HG02623 (cell line): ENCODE data around the gene UMODL1.

Source experiments
- ATAC-seq: cut with Tn5 transposase; IDR thresholded peaks from one replicate; pipeline ENCODE4 v1.9.1; 2021; ENCODE audit warnings: moderate library complexity; ENCODE audit not compliant: unreplicated experiment

Gene UMODL1

GRCh38 chr21:42182713-42183371, 111.7 kb downstream of the UMODL1 start:
- ATAC-seq = no peak

GRCh38 chr21:42183374-42184266, 112.5 kb downstream of the UMODL1 start:
- ATAC-seq = no peak

GRCh38 chr21:42186591-42186990, 115.5 kb downstream of the UMODL1 start:
- no peak for ATAC-seq

- ATAC-seq = peak; percentile 91
These were observed 117.0 kb downstream of the UMODL1 start for GRCh38 chr21:42187976-42188653.

GRCh38 chr21:42188663-42189062, 117.5 kb downstream of the UMODL1 start:
- ATAC-seq = no peak

- no peak for ATAC-seq
These were observed 118.3 kb downstream of the UMODL1 start for GRCh38 chr21:42189431-42189830.

GRCh38 chr21:42189860-42190485, 118.9 kb downstream of the UMODL1 start:
- no peak for ATAC-seq

GRCh38 chr21:42190486-42190863, 119.4 kb downstream of the UMODL1 start:
- no peak for ATAC-seq

GRCh38 chr21:42191064-42191463, 119.9 kb downstream of the UMODL1 start:
- no peak for ATAC-seq

- ATAC-seq = no peak
These were observed 120.8 kb downstream of the UMODL1 start for GRCh38 chr21:42191696-42192595.
